GM21367 (cell line): Measurements from ENCODE around the gene PRDX2.

ENCODE experiments used
- ATAC-seq: cut with Tn5 transposase; IDR thresholded peaks from one replicate; pipeline ENCODE4 v1.9.1; 2021; ENCODE audit not compliant: unreplicated experiment

Gene PRDX2

GRCh38 chr19:12756150-12756883 is 45.3 kb downstream of the PRDX2 start:
- ATAC-seq: no peak

DNA sequence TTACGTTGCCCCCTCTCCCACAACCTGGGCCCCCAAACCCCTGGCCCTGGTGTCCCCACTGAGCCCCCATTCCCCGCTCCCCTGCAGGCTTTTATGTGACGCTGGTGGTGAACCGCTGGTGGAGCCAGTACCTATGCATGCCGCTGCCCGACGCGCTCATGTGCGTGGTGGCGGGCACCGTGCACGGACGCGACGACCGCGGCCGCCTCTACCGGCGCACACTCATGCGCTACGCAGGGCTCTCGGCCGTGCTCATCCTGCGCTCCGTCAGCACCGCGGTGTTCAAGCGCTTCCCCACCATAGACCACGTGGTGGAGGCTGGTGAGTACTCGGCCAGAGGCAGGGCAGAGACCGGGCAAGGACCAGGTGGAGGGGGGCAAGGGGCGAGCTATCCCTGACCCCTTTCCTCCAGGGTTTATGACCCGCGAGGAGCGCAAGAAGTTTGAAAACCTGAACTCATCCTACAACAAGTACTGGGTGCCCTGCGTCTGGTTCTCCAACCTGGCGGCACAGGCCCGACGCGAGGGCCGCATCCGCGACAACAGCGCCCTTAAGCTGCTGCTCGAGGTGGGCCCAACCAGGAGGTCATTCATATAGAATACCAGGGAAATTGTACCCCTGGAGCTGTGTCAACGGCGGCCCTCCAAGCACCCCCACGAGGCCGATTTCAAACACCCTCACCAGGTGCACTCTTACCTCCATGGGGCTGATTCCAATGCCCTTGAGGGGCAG is 47.0 kb downstream of the PRDX2 start:
- ATAC-seq: no peak

DNA sequence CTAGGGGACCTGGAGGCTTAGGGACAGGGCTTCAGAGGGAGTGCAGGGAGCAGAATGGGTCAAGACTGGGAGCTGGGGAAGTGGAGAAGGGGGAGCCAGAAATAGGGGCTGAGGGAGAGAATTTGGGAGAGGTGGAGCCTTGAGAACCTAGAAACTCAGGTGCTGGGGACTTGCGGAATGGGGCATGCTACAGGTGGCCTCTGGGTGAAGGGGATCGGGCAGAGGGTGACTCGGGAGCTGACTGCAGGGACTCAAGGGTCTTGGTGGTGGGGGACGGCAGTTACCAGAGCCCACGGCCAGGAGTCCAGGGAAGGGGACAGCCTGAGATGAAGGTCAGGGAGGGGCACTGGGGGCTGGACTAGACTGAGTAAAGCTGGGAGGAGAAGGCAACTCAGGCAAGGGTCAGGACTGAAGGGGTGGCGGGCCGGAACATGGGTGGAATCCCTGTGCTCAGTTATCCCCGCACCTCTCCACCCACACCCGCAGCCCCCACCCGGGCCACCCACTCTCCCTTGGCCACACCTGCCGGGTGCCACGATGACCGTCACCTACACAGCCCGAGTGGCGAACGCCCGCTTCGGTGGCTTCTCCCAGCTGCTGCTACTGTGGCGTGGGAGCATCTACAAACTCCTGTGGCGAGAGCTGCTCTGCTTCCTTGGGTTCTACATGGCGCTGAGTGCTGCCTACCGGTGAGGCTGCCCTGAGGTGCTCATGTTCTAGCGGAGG is 49.4 kb downstream of the PRDX2 start:
- ATAC-seq: no peak

DNA sequence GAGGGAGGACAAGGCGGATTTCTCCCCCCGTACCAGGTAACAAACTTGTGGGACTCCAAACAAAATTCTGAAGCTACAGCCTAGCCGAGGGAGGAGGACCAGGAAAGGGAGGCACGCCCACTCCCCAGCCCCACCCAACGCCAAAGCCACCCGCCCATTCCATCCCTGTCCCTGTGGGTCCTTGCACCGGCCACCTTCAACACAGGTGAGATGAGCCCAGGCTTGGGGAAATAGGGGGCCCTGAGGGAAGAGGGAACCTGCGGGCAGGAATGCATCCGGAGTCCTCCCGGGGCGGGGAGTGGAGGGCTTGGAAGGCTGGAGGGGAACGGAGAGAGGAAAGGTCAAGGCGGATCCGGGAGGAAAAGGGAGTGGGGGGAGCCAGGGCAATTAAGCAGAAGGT is 50.0 kb downstream of the PRDX2 start, which contains the start of gene BEST2:
BEST2 (plus strand) TSS at position 157 of the 400 bp plus-strand sequence. CDS start 802 bp downstream, outside the sequence.
- no peak for ATAC-seq

DNA sequence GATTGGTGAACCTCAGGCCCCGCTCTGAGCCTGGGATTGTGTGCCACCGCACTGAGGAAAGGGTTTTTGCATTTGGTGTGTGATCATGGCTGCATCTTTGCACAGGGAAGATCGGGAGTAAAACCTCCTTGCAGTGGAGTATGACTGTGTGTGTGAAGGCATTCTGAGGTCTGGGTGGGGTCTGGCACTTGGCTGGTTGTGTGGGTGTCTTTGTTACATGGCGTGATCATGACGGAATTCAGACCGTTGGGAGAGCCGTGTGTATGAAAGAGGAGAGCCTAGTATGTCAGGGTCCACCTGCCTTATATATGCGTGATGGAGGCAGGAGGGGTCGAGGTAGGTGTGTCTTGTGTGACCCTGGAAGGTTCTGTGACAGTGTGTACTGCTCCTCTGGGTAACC is 50.7 kb downstream of the PRDX2 start:
- no peak for ATAC-seq

- no peak for ATAC-seq
Measured at GRCh38 chr19:12749938-12750521, 51.6 kb downstream of the PRDX2 start.

- no peak for ATAC-seq
Measured at GRCh38 chr19:12748489-12748888, 53.1 kb downstream of the PRDX2 start.
